CD4-positive, alpha-beta T cell treated with Interferon gamma for 1 hour (primary cell): ENCODE results near the gene MSI2.

Experiments used
- DNase-seq: peaks from one replicate; pipeline ENCODE4 v3.0.0-alpha.2; 2020

The MSI2 gene

GRCh38 chr17:57373048-57373447 is 116.7 kb downstream of the MSI2 start:
- DNase-seq = no peak

- DNase-seq = no peak
Observed at GRCh38 chr17:57373756-57374155, 117.4 kb downstream of the MSI2 start.

- no peak for DNase-seq
Observed at GRCh38 chr17:57375040-57375769, 118.9 kb downstream of the MSI2 start.

GRCh38 chr17:57375770-57376225 is 119.5 kb downstream of the MSI2 start:
- DNase-seq = no peak

- DNase-seq = no peak
Observed at GRCh38 chr17:57377094-57377493, 120.8 kb downstream of the MSI2 start.

- DNase-seq = no peak
Observed at GRCh38 chr17:57379237-57379894, 123.0 kb downstream of the MSI2 start.

GRCh38 chr17:57379895-57380434 is 123.6 kb downstream of the MSI2 start:
- DNase-seq = no peak

- no peak for DNase-seq
Observed at GRCh38 chr17:57381498-57381897, 125.2 kb downstream of the MSI2 start.

- no peak for DNase-seq
Observed at GRCh38 chr17:57384219-57384618, 127.9 kb downstream of the MSI2 start.

- no peak for DNase-seq
Observed at GRCh38 chr17:57385975-57386374, 129.7 kb downstream of the MSI2 start.

- DNase-seq = no peak
Observed at GRCh38 chr17:57387575-57387974, 131.3 kb downstream of the MSI2 start.

GRCh38 chr17:57388131-57388725 is 131.9 kb downstream of the MSI2 start:
- DNase-seq = no peak

GRCh38 chr17:57389473-57389872 is 133.2 kb downstream of the MSI2 start:
- no peak for DNase-seq

- DNase-seq = no peak
Observed at GRCh38 chr17:57391076-57391825, 134.9 kb downstream of the MSI2 start.

GRCh38 chr17:57391857-57392471 is 135.6 kb downstream of the MSI2 start:
- DNase-seq = no peak

- no peak for DNase-seq
Observed at GRCh38 chr17:57393368-57393767, 137.0 kb downstream of the MSI2 start.

GRCh38 chr17:57394375-57394774 is 138.1 kb downstream of the MSI2 start:
- no peak for DNase-seq

GRCh38 chr17:57395721-57396321 is 139.5 kb downstream of the MSI2 start:
- no peak for DNase-seq

- no peak for DNase-seq
Observed at GRCh38 chr17:57396511-57396921, 140.2 kb downstream of the MSI2 start.

- no peak for DNase-seq
Observed at GRCh38 chr17:57397402-57397801, 141.1 kb downstream of the MSI2 start.

- no peak for DNase-seq
Observed at GRCh38 chr17:57399690-57400089, 143.4 kb downstream of the MSI2 start.

- no peak for DNase-seq
Observed at GRCh38 chr17:57400648-57401047, 144.3 kb downstream of the MSI2 start.
